Measurements from ENCODE around the gene UTF1. TPM values are rescaled to one million over a fixed set of nuclear protein-coding genes. Genes with fewer than 3 reads are reported as not detected.

UTF1 gene
- total and polyA plus RNA-seq, 4 donors, result 0.06 to 0.52 TPM; not detected in 2

DNA sequence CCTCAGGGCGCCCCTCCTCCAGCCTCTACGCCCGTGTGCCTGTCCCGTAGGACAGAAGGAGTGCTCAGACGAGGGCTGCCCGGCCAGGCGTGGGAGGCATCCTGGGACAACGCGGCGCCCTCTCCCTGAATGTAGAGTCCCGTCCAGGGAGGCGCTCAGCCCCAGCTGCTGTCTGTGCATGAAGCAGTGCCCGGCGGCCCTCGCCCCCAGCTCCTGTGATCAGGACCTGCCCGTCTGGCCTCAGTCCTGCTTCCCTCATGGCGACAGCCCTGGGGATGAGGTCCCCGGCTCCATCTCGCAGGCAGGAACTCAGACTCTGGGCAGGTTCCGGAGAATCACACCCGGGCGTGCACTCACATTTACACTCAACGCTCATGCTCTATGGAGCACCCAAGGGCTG, 24.9 kb upstream of the UTF1 start:
- no peak overlapping the region for H3K4me3 ChIP-seq
- H3K36me3 ChIP-seq (ENCODE audit: control insufficient read depth in 4 of 4, insufficient read depth in 4 of 4, low read length in 4 of 4), result no peaks in the 10 kb centered on the region
- ATAC-seq (ENCODE audit: insufficient read depth, low FRiP score) (no peak), DNase-seq (no peak)
- no peaks in the 10 kb centered on the region for H3K9me3 ChIP-seq (ENCODE audit: control insufficient read depth in 4 of 4, insufficient read depth in 3 of 4, low read length in 3 of 4)
- H3K27ac ChIP-seq (ENCODE audit: low read depth in 1 of 2, low read length in 1 of 2), result no peak overlapping the region
- H3K4me1 ChIP-seq (ENCODE audit: control insufficient read depth in 5 of 5, insufficient read depth in 5 of 5, low read length in 5 of 5), result no peaks in the 10 kb centered on the region
- 84 to 85% methylated on average over 23 of the region's 23 CpGs for WGBS, 2 donors
- TF ChIP-seq, protein P1, sequence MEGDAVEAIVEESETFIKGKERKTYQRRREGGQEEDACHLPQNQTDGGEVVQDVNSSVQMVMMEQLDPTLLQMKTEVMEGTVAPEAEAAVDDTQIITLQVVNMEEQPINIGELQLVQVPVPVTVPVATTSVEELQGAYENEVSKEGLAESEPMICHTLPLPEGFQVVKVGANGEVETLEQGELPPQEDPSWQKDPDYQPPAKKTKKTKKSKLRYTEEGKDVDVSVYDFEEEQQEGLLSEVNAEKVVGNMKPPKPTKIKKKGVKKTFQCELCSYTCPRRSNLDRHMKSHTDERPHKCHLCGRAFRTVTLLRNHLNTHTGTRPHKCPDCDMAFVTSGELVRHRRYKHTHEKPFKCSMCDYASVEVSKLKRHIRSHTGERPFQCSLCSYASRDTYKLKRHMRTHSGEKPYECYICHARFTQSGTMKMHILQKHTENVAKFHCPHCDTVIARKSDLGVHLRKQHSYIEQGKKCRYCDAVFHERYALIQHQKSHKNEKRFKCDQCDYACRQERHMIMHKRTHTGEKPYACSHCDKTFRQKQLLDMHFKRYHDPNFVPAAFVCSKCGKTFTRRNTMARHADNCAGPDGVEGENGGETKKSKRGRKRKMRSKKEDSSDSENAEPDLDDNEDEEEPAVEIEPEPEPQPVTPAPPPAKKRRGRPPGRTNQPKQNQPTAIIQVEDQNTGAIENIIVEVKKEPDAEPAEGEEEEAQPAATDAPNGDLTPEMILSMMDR (IDR thresholded peaks at IDR 0.05; ENCODE audit: control extremely low read depth, extremely low read depth), result no peak
- no peaks in the 10 kb centered on the region for H3K27me3 ChIP-seq (ENCODE audit: control insufficient read depth in 3 of 3, insufficient read depth in 3 of 3, low read length in 2 of 3)
- H3K9ac ChIP-seq (ENCODE audit: insufficient read depth in 1 of 2, low read length in 2 of 2), result no peak overlapping the region

DNA sequence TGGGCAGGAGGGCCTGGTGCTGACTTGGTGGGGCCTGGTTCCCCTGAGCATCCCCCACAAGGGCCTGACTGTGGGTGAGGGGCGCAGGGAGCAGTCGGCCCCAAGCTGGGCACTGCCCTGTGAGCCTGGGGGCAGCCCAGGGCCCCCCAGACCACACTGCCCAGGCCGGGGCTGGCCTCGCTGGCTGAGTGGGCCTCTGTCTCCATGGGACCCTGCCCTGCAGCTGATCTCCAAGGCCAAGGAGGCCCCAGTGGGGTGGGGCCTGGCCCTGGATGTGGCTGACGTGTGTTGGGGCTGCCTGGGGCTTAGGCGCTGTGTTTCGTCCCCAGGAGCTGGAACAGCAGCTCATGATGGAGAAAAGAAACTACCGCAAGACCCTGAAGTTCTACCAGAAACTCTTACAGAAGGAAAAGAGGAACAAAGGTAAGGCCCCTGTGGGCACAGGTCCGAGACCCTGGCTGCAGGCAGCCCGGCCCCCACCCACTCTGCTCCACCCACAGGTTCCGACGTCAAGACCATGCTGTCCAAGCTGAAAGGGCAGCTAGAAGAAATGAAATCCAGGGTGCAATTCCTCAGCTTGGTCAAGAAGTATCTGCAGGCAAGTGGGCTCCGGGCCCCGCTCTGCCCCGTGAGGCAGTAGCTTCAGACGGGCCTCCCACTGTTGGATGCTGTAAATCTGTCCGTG, 23.5 kb upstream of the UTF1 start:
- TF ChIP-seq, protein P1 (IDR thresholded peaks at IDR 0.05; ENCODE audit: control extremely low read depth, extremely low read depth), result no peak
- no peak for DNase-seq
- H3K9ac ChIP-seq (ENCODE audit: insufficient read depth in 1 of 2, low read length in 2 of 2), result no peak overlapping the region

GRCh38 chr10:133207041-133207600, 22.9 kb upstream of the UTF1 start:
- TF ChIP-seq, protein P1 (IDR thresholded peaks at IDR 0.05; ENCODE audit: control extremely low read depth, extremely low read depth), result no peak
- peaks cover 0 to 4% (median 0%) of the 10 kb centered on the region in 4 donors for H3K36me3 ChIP-seq (ENCODE audit: control insufficient read depth in 4 of 4, insufficient read depth in 4 of 4, low read length in 4 of 4)
- WGBS, 2 donors, result 93 to 96% methylated on average over 36 of the region's 36 CpGs

More for the DNA sequence above, 23.5 kb upstream of the UTF1 start:
- no peak for ATAC-seq (ENCODE audit: insufficient read depth, low FRiP score)
- no peaks in the 10 kb centered on the region for H3K9me3 ChIP-seq (ENCODE audit: control insufficient read depth in 4 of 4, insufficient read depth in 3 of 4, low read length in 3 of 4)
- no peaks in the 10 kb centered on the region for H3K27me3 ChIP-seq (ENCODE audit: control insufficient read depth in 3 of 3, insufficient read depth in 3 of 3, low read length in 2 of 3)
- no peak overlapping the region for H3K4me3 ChIP-seq
- H3K27ac ChIP-seq (ENCODE audit: low read depth in 1 of 2, low read length in 1 of 2), result no peak overlapping the region
- 84 to 88% methylated on average over 17 of the region's 17 CpGs for WGBS, 2 donors
- H3K4me1 ChIP-seq (ENCODE audit: control insufficient read depth in 5 of 5, insufficient read depth in 5 of 5, low read length in 5 of 5), result no peaks in the 10 kb centered on the region
- no peaks in the 10 kb centered on the region for H3K36me3 ChIP-seq (ENCODE audit: control insufficient read depth in 4 of 4, insufficient read depth in 4 of 4, low read length in 4 of 4)

More at GRCh38 chr10:133207041-133207600, 22.9 kb upstream of the UTF1 start:
- ATAC-seq (ENCODE audit: insufficient read depth, low FRiP score) (no peak), DNase-seq (no peak)
- Histone ChIP-seq H3K9ac (ENCODE audit: insufficient read depth in 1 of 2, low read length in 2 of 2) (no peak overlapping the region), H3K4me3 (no peak overlapping the region), H3K4me1 (ENCODE audit: control insufficient read depth in 5 of 5, insufficient read depth in 5 of 5, low read length in 5 of 5) (no peaks in the 10 kb centered on the region), H3K27me3 (ENCODE audit: control insufficient read depth in 3 of 3, insufficient read depth in 3 of 3, low read length in 2 of 3) (no peaks in the 10 kb centered on the region), H3K27ac (ENCODE audit: low read depth in 1 of 2, low read length in 1 of 2) (no peak overlapping the region), H3K9me3 (ENCODE audit: control insufficient read depth in 4 of 4, insufficient read depth in 3 of 4, low read length in 3 of 4) (peaks cover 0 to 2% (median 0%) of the 10 kb centered on the region in 4 donors)
